ENCODE data around the gene PRKAR2B.

GRCh38 chr7:107007892-107008287 lies 36.6 kb upstream of the PRKAR2B start:
- TF ChIP-seq, protein P1, sequence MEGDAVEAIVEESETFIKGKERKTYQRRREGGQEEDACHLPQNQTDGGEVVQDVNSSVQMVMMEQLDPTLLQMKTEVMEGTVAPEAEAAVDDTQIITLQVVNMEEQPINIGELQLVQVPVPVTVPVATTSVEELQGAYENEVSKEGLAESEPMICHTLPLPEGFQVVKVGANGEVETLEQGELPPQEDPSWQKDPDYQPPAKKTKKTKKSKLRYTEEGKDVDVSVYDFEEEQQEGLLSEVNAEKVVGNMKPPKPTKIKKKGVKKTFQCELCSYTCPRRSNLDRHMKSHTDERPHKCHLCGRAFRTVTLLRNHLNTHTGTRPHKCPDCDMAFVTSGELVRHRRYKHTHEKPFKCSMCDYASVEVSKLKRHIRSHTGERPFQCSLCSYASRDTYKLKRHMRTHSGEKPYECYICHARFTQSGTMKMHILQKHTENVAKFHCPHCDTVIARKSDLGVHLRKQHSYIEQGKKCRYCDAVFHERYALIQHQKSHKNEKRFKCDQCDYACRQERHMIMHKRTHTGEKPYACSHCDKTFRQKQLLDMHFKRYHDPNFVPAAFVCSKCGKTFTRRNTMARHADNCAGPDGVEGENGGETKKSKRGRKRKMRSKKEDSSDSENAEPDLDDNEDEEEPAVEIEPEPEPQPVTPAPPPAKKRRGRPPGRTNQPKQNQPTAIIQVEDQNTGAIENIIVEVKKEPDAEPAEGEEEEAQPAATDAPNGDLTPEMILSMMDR (IDR thresholded peaks at IDR 0.05) = no peak
- no peak for TF ChIP-seq EZH2 (IDR thresholded peaks at IDR 0.05; ENCODE audit: borderline replicate concordance, insufficient read depth, low read depth, low read length, poor library complexity, severe bottlenecking)
